Heart right ventricle (tissue), 16 donors: ENCODE data around the gene GALNTL6. TPM values are rescaled to one million over a fixed set of nuclear protein-coding genes. Genes with fewer than 3 reads are reported as not detected.
"Not testable (repeated sequence)": the region's sequence is repeated elsewhere in the genome, so short reads cannot be mapped to it uniquely, and the experiment has no call there.

Source experiments
- ATAC-seq, 8 donors: fragments of 200-7000 bp; cut with Tn5 transposase; one replicate each; pipeline ENCODE4 v1.9.1; 2020; ENCODE audit warnings: mild to moderate bottlenecking in 8 of 8, moderate library complexity in 8 of 8, moderate number of reproducible peaks in 1 of 8
- DNase-seq, 2 donors: peaks; one replicate each; pipeline ENCODE4 v3.0.0-alpha.2; 2020
- H3K27ac ChIP-seq, 10 donors: fragments of 200-600 bp; sonication (generic) in 2 of 10; one replicate each; pipeline versions ENCODE4 v1.5.0 to v1.8.0; 2020 to 2022; ENCODE audit warnings: mild to moderate bottlenecking in 3 of 10
- H3K27me3 ChIP-seq, 7 donors: fragments of 200-600 bp; one replicate each; pipeline ENCODE4 v1.8.0; 2021 to 2022; ENCODE audit warnings: mild to moderate bottlenecking in 2 of 7
- H3K36me3 ChIP-seq, 9 donors: fragments of 200-600 bp; sonication (generic) in 1 of 9; one replicate each; pipeline versions ENCODE4 v1.5.0 to v1.8.0; 2020 to 2022; ENCODE audit warnings: mild to moderate bottlenecking in 2 of 9
- H3K4me1 ChIP-seq, 9 donors: fragments of 200-600 bp; sonication (generic) in 1 of 9; one replicate each; pipeline versions ENCODE4 v1.5.0 to v1.8.0; 2020 to 2022; ENCODE audit warnings: mild to moderate bottlenecking in 4 of 9
- H3K4me3 ChIP-seq, 10 donors: fragments of 200-600 bp; sonication (generic) in 2 of 10; one replicate each; pipeline versions ENCODE4 v1.5.0 to v1.8.0; 2020 to 2022; ENCODE audit warnings: mild to moderate bottlenecking in 7 of 10, moderate library complexity in 2 of 10
- H3K9me3 ChIP-seq, 11 donors: fragments of 200-600 bp in 10 of 11; sonication (generic) in 2 of 11; one replicate each; pipeline versions ENCODE4 v1.5.0 to v1.8.0; 2013 to 2022; ENCODE audit warnings: mild to moderate bottlenecking in 2 of 11, control low read depth in 1 of 11, moderate library complexity in 1 of 11
- CTCF ChIP-seq, 9 donors: fragments of 200-600 bp; sonication (generic) in 2 of 9; IDR thresholded peaks; one replicate each; pipeline versions ENCODE4 v1.5.0 to v1.8.0; 2021 to 2022; ENCODE audit warnings: antibody characterized with exemption in 9 of 9, mild to moderate bottlenecking in 5 of 9, moderate library complexity in 1 of 9
- WGBS, 2 donors: extraction: QIAGEN DNeasy Blood & Tissue Kit; methylation state at CpG; one replicate each; pipeline ENCODE4 v1.1.7; 2013; ENCODE audit warnings: inconsistent platforms in 1 of 2; 5-methylcytosine and 5-hydroxymethylcytosine counted together
- intact Hi-C, 10 donors: fragments of 100-400 bp; cut with DNase I; formaldehyde crosslinking; loops; one replicate each; pipeline versions ENCODE4 v1.11.1 to v1.14.2; 2022
- polyA plus RNA-seq, 2 donors: library from polyadenylated mRNA; stranded (reverse); fragments of 200-250 nt; gene quantifications; one replicate each; pipeline ENCODE4 v1.2.3, GENCODE V29; 2013
- total RNA-seq, 10 donors: library from RNA; stranded (reverse); fragmentation: NEBNext Ultra II Directional in 3 of 10; extraction: Animal tissue kit (Norgen Biotek cat#: 25700) in 3 of 10; gene quantifications; one replicate each; pipeline versions ENCODE4 v1.2.1 to v1.2.4, GENCODE V29; 2021 to 2023
- donor health status: Arrhythmogenic right ventricular cardiomyopathy.
- donor health status: ischemic (EF 13 %, LVEDD 7.1; RV severe dilation, severe dysfunction).
- donor health status: healthy with polysubstance abuse.
- donor health status: DM: no; HTN: yes; CAD: no.
- donor health status: DM: no; HTN: no; CAD: no.
- donor health status: ischemic (EF 25% LVEDD 6.9; RV normal size, moderate dysfunction).
- donor health status: ischemic (EF 25% LVEDD 5.7; RV mildly dilated, moderate dysfunction).
- donor health status: healthy.
- donor health status: DM: yes; HTN: yes; CAD: no.
- donor health status: Ischemic cardiomyopathy.
- donor health status: ischemic (EF 35%, LVEDD 5.7; RV mildly dilated, moderate dysfunction).
- donor health status: nonischemic (EF 11% LVEDD 7.7; RV severe dilation, severe dysfunction).
- donor health status: DM: yes; HTN: yes; CAD: no.
- donor health status: PGD.
- donor health status: ischemic (EF 29% LVEDD 5.4; RV normal size, mild dysfunction).
- donor health status: nonischemic (EF 23%, LVEDD 6.1; RV moderate dilation, normal function).

GALNTL6 gene
- total and polyA plus RNA-seq, 12 donors, result 0.14 to 2.6 (median 0.49) TPM; not detected in 6

GRCh38 chr4:172947594-172947993 lies 1134.4 kb downstream of the GALNTL6 start:
- no peak for ATAC-seq
- WGBS, 2 donors, result 48 to 49% methylated on average over 3 of the region's 3 CpGs

GRCh38 chr4:172950990-172951389 lies 1137.8 kb downstream of the GALNTL6 start:
- no peak overlapping the region for H3K4me3 ChIP-seq
- peak in 2 of 8 donors; percentile 41 to 48 for ATAC-seq
- WGBS, 2 donors, result 54 to 66% methylated on average over 2 of the region's 2 CpGs
- H3K27ac ChIP-seq, result no peak overlapping the region
- no peaks in the 10 kb centered on the region for H3K9me3 ChIP-seq
- no peaks in the 10 kb centered on the region for H3K36me3 ChIP-seq
- DNase-seq, result no peak
- H3K27me3 ChIP-seq, result no peaks in the 10 kb centered on the region
- intact Hi-C loops, result no loop called here
- peaks cover 0 to 7% (median 0%) of the 10 kb centered on the region in 9 donors for H3K4me1 ChIP-seq
- no peak for TF ChIP-seq CTCF (IDR thresholded peaks at IDR 0.05)

More at GRCh38 chr4:172947594-172947993, 1134.4 kb downstream of the GALNTL6 start:
- intact Hi-C loops, result no loop called here
- Histone ChIP-seq H3K9me3 (peaks cover 0 to 5% (median 0%) of the 10 kb centered on the region in 11 donors), H3K36me3 (no peaks in the 10 kb centered on the region), H3K27ac (no peak overlapping the region), H3K4me3 (no peak overlapping the region), H3K4me1 (peaks cover 0 to 7% (median 0%) of the 10 kb centered on the region in 9 donors), H3K27me3 (no peaks in the 10 kb centered on the region)
- DNase-seq, result no peak
- no peak for TF ChIP-seq CTCF (IDR thresholded peaks at IDR 0.05)

- WGBS, 2 donors, result 85 to 88% methylated on average over 11 of the region's 11 CpGs
- no peak for TF ChIP-seq CTCF (IDR thresholded peaks at IDR 0.05)
These were observed 1138.7 kb downstream of the GALNTL6 start for GRCh38 chr4:172951679-172952451.

GRCh38 chr4:172953896-172954568 lies 1140.8 kb downstream of the GALNTL6 start:
- 67 to 72% methylated on average over 5 of the region's 5 CpGs for WGBS, 2 donors
- no peak for TF ChIP-seq CTCF (IDR thresholded peaks at IDR 0.05)
- no peak for DNase-seq
- Histone ChIP-seq H3K36me3 (no peaks in the 10 kb centered on the region), H3K27ac (no peak overlapping the region), H3K4me3 (no peak overlapping the region), H3K9me3 (no peaks in the 10 kb centered on the region), H3K27me3 (no peaks in the 10 kb centered on the region), H3K4me1 (peaks cover 0 to 7% (median 0%) of the 10 kb centered on the region in 9 donors)
- no peak for ATAC-seq
- intact Hi-C loops, result no loop called here

More at GRCh38 chr4:172951679-172952451, 1138.7 kb downstream of the GALNTL6 start:
- Histone ChIP-seq H3K27ac (no peak overlapping the region), H3K27me3 (no peaks in the 10 kb centered on the region), H3K9me3 (no peaks in the 10 kb centered on the region), H3K36me3 (no peaks in the 10 kb centered on the region), H3K4me1 (peaks cover 0 to 7% (median 0%) of the 10 kb centered on the region in 9 donors), H3K4me3 (no peak overlapping the region)
- ATAC-seq (no peak), DNase-seq (no peak)
- intact Hi-C loops, result no loop called here

- H3K36me3 ChIP-seq, H3K9me3 ChIP-seq, H3K4me3 ChIP-seq, H3K4me1 ChIP-seq, H3K27me3 ChIP-seq, DNase-seq, H3K27ac ChIP-seq, ATAC-seq, intact Hi-C loops: not testable (repeated sequence)
- 81 to 88% methylated on average over 3 of the region's 3 CpGs for WGBS, 2 donors
These were observed 1143.1 kb downstream of the GALNTL6 start for GRCh38 chr4:172956340-172956739.
